MV-4-11 (cell line): ENCODE data around the gene KIF26B.

Source experiments
- DNase-seq: peaks from one replicate; lab custom pipeline; 2025; lab: John Stamatoyannopoulos, UW

The KIF26B gene

GRCh38 chr1:245209658-245210435, 55.1 kb downstream of the KIF26B start:
- no peak for DNase-seq

GRCh38 chr1:245211035-245211749, 56.4 kb downstream of the KIF26B start:
- DNase-seq, result no peak

GRCh38 chr1:245211761-245212160, 57.0 kb downstream of the KIF26B start:
- no peak for DNase-seq

- no peak for DNase-seq
These were observed 57.5 kb downstream of the KIF26B start for GRCh38 chr1:245212221-245212710.

GRCh38 chr1:245213066-245213831, 58.5 kb downstream of the KIF26B start:
- DNase-seq, result no peak

- DNase-seq, result no peak
These were observed 60.3 kb downstream of the KIF26B start for GRCh38 chr1:245215071-245215470.

- DNase-seq, result no peak
These were observed 61.8 kb downstream of the KIF26B start for GRCh38 chr1:245216366-245217115.

GRCh38 chr1:245217853-245218608, 63.2 kb downstream of the KIF26B start:
- no peak for DNase-seq

- DNase-seq, result no peak
These were observed 65.7 kb downstream of the KIF26B start for GRCh38 chr1:245220381-245220985.

- DNase-seq, result no peak
These were observed 67.0 kb downstream of the KIF26B start for GRCh38 chr1:245221805-245222204.

GRCh38 chr1:245222931-245223595, 68.3 kb downstream of the KIF26B start:
- no peak for DNase-seq

- DNase-seq, result no peak
These were observed 70.8 kb downstream of the KIF26B start for GRCh38 chr1:245225322-245226202.

- DNase-seq, result no peak
These were observed 71.4 kb downstream of the KIF26B start for GRCh38 chr1:245226203-245226499.

- DNase-seq, result no peak
These were observed 74.3 kb downstream of the KIF26B start for GRCh38 chr1:245229051-245229450.

GRCh38 chr1:245232931-245233330, 78.1 kb downstream of the KIF26B start:
- no peak for DNase-seq

GRCh38 chr1:245234217-245235081, 79.7 kb downstream of the KIF26B start:
- no peak for DNase-seq

- DNase-seq, result no peak
These were observed 80.4 kb downstream of the KIF26B start for GRCh38 chr1:245235156-245235555.

- DNase-seq, result no peak
These were observed 85.9 kb downstream of the KIF26B start for GRCh38 chr1:245240648-245241165.
